ENCODE measurements around the gene FAF1. TPM values are rescaled to one million over a fixed set of nuclear protein-coding genes. Genes with fewer than 3 reads are reported as not detected.

Gene FAF1
- total and polyA plus RNA-seq, 2 of the 8 experiments (the other 6 are each of a cell fraction or from before 2014, with no cell fraction given), result 10.8 to 65.9 TPM

DNA sequence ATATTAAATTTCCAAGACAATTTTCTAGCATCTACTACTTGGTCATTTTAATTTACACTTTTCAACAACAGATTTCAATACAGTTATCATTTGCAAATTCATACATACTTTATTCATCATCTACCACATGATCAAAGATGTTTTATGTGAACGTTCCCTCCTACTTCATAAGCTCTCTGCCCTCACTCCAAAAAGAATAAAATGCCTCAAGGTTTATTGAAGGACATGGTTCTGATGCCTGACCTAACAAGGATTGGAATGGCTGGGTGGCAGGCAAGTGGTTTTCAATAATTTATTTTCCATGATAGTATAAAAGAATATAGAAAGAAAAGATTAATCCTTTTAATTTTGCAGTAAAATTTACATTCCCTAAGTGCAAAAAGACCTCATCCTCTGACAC is 15.4 kb upstream of the FAF1 start:
- Histone ChIP-seq H2BK12ac (ENCODE audit: low read depth, low read length) (no peak overlapping the region), H3K4me2 (ENCODE audit: insufficient read depth in 1 of 2, low read depth in 2 of 2, low read length in 2 of 2) (no peak overlapping the region), H3K79me2 (ENCODE audit: control insufficient read depth in 1 of 2, insufficient read depth in 2 of 2, low read length in 2 of 2) (no peaks in the 10 kb centered on the region), H3K4me1 (replicated peaks in 1 of 4; ENCODE audit: control insufficient read depth in 3 of 4, insufficient read depth in 4 of 4, low read length in 3 of 4) (peaks cover 2 to 6% (median 4%) of the 10 kb centered on the region in 4 experiments; a peak in 5 of 7 replicates), H3K9ac (replicated peaks in 1 of 4; ENCODE audit: extremely low read depth in 1 of 4, low read depth in 3 of 4, low read length in 3 of 4) (no peak overlapping the region), H3K79me1 (ENCODE audit: low read depth, low read length) (no peaks in the 10 kb centered on the region), H3K36me3 (ENCODE audit: control insufficient read depth in 2 of 4, insufficient read depth in 4 of 4, low read length in 3 of 4) (no peaks in the 10 kb centered on the region; a peak in 1 of 8 replicates), H3K14ac (ENCODE audit: insufficient read length) (no peak overlapping the region), H3K4ac (replicated peaks; ENCODE audit: insufficient read length, low read depth, low read length) (no peak overlapping the region), H2BK5ac (ENCODE audit: low read depth, low read length) (no peak overlapping the region), H3K27ac (ENCODE audit: low read depth, low read length) (no peak overlapping the region), H2BK20ac (ENCODE audit: low read length) (no peak overlapping the region), H3K9me3 (ENCODE audit: insufficient read depth in 2 of 2, low read depth in 1 of 2, low read length in 1 of 2) (no peaks in the 10 kb centered on the region), H2BK15ac (ENCODE audit: low read length) (no peak overlapping the region), H4K5ac (ENCODE audit: insufficient read length, low read depth, low read length) (no peak overlapping the region), H2AFZ (ENCODE audit: low read length) (no peak overlapping the region), H4K20me1 (replicated peaks in 1 of 2; ENCODE audit: control insufficient read depth in 1 of 2, insufficient read depth in 2 of 2, low read length in 2 of 2) (peaks cover 9 to 10% of the 10 kb centered on the region in 2 experiments), H3K18ac (ENCODE audit: extremely low read depth, low read length) (no peak overlapping the region), H3K4me3 (ENCODE audit: extremely low read depth in 1 of 4, insufficient read depth in 2 of 4, low read depth in 3 of 4, low read length in 4 of 4) (no peak overlapping the region), H4K91ac (replicated peaks; ENCODE audit: insufficient read length, low read length) (no peak overlapping the region), H4K8ac (ENCODE audit: extremely low read depth, insufficient read depth, low read length) (no peak overlapping the region), H2AK5ac (ENCODE audit: low read depth, low read length) (no peak overlapping the region), H2BK120ac (replicated peaks; ENCODE audit: low read depth, low read length) (no peak overlapping the region), H3K56ac (replicated peaks; ENCODE audit: insufficient read length, low read depth, low read length) (no peak overlapping the region), H3K27me3 (replicated peaks in 1 of 4; ENCODE audit: control insufficient read depth in 3 of 4, extremely low read depth in 1 of 4, insufficient read depth in 3 of 4, low read length in 3 of 4) (peaks cover 52 to 98% (median 78%) of the 10 kb centered on the region in 4 experiments), H3K23ac (ENCODE audit: insufficient read length) (no peak overlapping the region), H3K23me2 (ENCODE audit: low read depth, low read length) (peaks cover 3% of the 10 kb centered on the region; the same call in 1 of the 2 replicates)
- ChIA-PET POLR2A (ENCODE audit: partially characterized antibody) (no interaction called here), CTCF (ENCODE audit: partially characterized antibody) (no interaction called here)
- DNase-seq (ENCODE audit: low read depth in 1 of 2, low spot score in 2 of 2), result no peak
- peak; percentile 52 for FAIRE-seq
- TF ChIP-seq PHF8 (conservative IDR thresholded peaks at IDR 0.05; ENCODE audit: low read depth, low read length), result no peak
- TF ChIP-seq JUN (IDR thresholded peaks at IDR 0.05; ENCODE audit: low read depth, low read length), result no peak
- no peak for TF ChIP-seq POU5F1 (IDR thresholded peaks at IDR 0.05; ENCODE audit: low read depth, low read length)
- no peak for TF ChIP-seq SP1 (IDR thresholded peaks at IDR 0.05; ENCODE audit: low read depth, low read length)
- 15% methylated on average over 1 of the region's 1 CpG; no CpG with 5 or more reads in 1 of the 2 experiments for WGBS, 2 experiments (ENCODE audit: extremely low coverage in 1 of 2, insufficient coverage in 1 of 2, insufficient read length in 1 of 2, insufficient replicate concordance in 2 of 2, low coverage in 1 of 2, low lambda C conversion rate in 2 of 2, missing lambda C conversion rate in 1 of 2)

All from H1 (cell line).